ENCODE measurements around the gene TPBG.
"Not testable (repeated sequence)": the region's sequence is repeated elsewhere in the genome, so short reads cannot be mapped to it uniquely, and the experiment has no call there.

The TPBG gene

GRCh38 chr6:82381278-82381677 is 17.7 kb downstream of the TPBG start:
- POLR2A ChIA-PET: no interaction called here
- H3K4me3 ChIP-seq (ENCODE audit: low read depth, low read length): no peak overlapping the region

GRCh38 chr6:82385102-82385501 is 21.5 kb downstream of the TPBG start:
- ChIA-PET CTCF (no interaction called here), POLR2A (no interaction called here)
- no peak overlapping the region for H3K4me3 ChIP-seq (ENCODE audit: low read depth, low read length)
- DNase-seq (ENCODE audit: low read depth, low spot score): no peak
- no peak for TF ChIP-seq CTCF (IDR thresholded peaks at IDR 0.05; ENCODE audit: insufficient read depth, low read length, missing control alignments)

More at GRCh38 chr6:82381278-82381677, 17.7 kb downstream of the TPBG start:
- no peak for DNase-seq (ENCODE audit: low read depth, low spot score)
- CTCF ChIA-PET: interaction anchor here (1.3 kb wide), 1 partner anchor 676 kb away, joined by 3 read pairs; no protein-coding TSS in a partner anchor
- TF ChIP-seq CTCF (IDR thresholded peaks at IDR 0.05; ENCODE audit: insufficient read depth, low read length, missing control alignments): no peak

GRCh38 chr6:82385546-82385945 is 21.9 kb downstream of the TPBG start:
- no peak overlapping the region for H3K4me3 ChIP-seq (ENCODE audit: low read depth, low read length)
- no peak for DNase-seq (ENCODE audit: low read depth, low spot score)
- ChIA-PET CTCF (no interaction called here), POLR2A (no interaction called here)
- TF ChIP-seq CTCF (IDR thresholded peaks at IDR 0.05; ENCODE audit: insufficient read depth, low read length, missing control alignments): no peak

GRCh38 chr6:82385961-82386360 is 22.3 kb downstream of the TPBG start:
- ChIA-PET POLR2A (no interaction called here), CTCF (no interaction called here)
- no peak overlapping the region for H3K4me3 ChIP-seq (ENCODE audit: low read depth, low read length)
- no peak for TF ChIP-seq CTCF (IDR thresholded peaks at IDR 0.05; ENCODE audit: insufficient read depth, low read length, missing control alignments)
- no peak for DNase-seq (ENCODE audit: low read depth, low spot score)

DNA sequence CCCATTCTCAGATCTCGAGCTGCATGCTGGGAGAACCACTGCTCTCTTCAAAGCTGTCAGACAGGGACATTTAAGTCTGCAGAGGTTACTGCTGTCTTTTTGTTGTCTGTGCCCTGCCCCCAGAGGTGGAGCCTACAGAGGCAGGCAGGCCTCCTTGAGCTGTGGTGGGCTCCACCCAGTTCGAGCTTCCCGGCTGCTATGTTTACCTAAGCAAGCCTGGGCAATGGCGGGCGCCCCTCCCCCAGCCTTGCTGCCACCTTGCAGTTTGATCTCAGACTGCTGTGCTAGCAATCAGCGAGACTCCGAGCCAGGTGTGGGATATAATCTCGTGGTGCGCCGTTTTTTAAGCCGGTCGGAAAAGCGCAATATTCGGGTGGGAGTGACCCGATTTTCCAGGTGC is 31.2 kb downstream of the TPBG start:
- H3K4me3 ChIP-seq (ENCODE audit: low read depth, low read length); POLR2A ChIA-PET; DNase-seq (ENCODE audit: low read depth, low spot score); CTCF ChIA-PET: not testable (repeated sequence)

- ChIA-PET POLR2A (interaction anchor here (0.8 to 1.9 kb wide), 3 partner anchors 25 to 422 kb away, joined by 3 to 16 read pairs (median 7); partner anchors contain the start of gene TPBG), CTCF (interaction anchor here (1.2 to 1.6 kb wide), 3 partner anchors 15 to 670 kb away, joined by 5 to 7 read pairs (median 5); partner anchors contain the start of gene DOP1A)
- no peak overlapping the region for H3K4me3 ChIP-seq (ENCODE audit: low read depth, low read length)
- TF ChIP-seq CTCF (IDR thresholded peaks at IDR 0.05; ENCODE audit: insufficient read depth, low read length, missing control alignments): no peak
- DNase-seq (ENCODE audit: low read depth, low spot score): peak; percentile 71
These were observed 33.5 kb downstream of the TPBG start for GRCh38 chr6:82396964-82397751.

All from AG04449 (cell line).